ENCODE measurements around the gene ZNF275.

The ZNF275 gene

DNA sequence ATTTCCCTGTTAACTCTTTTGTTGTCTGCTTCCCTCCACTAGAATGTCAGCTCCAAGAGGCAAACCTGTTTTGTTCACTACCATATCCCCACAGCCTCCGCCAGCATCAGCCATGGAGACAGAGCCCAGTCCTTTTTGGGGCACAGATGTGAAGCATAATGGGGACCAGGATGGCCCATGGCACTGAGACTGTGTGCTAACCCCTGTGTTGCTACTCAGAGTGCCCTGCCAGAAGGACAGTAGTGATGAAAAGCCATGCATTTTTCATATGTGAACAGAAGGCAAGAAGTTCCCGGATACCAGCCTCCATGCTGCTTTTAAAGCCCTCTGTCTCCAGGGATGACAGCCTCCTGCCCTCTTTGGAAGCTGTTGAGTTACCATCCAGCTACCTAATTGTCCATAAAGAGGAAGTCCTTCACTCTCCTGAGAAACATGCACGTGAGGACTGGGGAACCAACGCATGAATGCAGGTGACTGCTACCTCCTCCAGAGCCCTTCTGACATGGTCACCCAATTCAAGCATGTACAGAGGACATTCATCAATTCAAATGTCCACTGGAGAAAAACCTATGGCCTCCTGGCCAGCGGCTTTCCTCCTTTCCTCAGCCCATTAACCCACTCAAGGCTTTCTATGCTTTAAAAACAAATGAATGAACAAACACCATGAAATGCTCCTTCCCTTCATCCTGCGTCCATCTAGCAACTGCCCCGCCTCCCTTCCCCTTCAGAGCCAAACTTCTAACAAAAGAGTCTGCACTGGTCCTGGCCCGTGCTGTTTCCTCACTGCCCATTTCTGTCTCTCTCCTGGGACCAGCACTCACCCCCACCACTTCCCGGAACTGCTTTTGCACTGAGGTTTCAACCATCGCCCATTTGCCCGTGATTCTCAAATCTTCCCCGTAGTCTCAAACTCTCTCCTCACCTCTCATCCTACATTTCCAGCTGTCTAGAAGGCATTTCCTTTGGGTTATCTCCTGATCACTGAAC is 30.4 kb upstream of the ZNF275 start:
- TF ChIP-seq CTCF (IDR thresholded peaks at IDR 0.05; ENCODE audit: insufficient read depth, missing control alignments) = no peak
- no peak for DNase-seq (ENCODE audit: insufficient read length, low spot score)
- FAIRE-seq = no peak

DNA sequence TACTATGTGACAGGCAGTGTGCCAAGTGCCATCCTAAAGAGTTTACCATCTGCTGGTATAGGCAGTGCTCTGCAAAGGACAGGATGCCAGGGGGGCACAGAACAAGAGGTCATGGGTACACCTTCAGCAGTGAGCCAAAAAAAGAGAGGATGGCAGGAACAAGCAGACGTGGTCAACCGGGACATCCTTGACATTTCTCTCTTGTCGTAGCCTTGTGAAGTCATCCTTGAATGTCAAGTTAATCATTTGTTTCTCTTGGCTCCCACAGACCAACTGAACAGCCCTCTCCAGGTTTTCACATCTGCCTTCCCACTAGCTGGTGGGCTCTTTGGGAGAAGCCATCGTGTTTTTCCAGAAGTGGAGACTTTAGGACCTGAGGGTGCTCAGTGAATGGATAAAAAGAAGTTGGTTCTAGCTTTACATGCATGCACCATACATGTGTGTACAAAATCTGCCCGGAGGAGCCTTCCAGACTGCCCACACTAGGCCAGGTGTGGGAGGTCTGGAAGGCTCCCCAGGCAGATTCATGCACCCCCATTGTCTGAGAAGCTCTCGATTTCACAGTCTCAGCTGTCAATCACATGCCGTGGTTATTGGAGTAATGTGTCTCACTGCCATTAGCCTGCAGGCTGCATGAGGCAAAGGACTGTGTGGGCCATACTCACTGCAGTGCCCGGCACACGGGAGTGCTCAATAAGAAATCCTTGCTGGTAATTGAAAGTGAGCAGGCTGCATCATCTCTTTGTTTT is 28.8 kb upstream of the ZNF275 start:
- no peak for TF ChIP-seq CTCF (IDR thresholded peaks at IDR 0.05; ENCODE audit: insufficient read depth, missing control alignments)
- DNase-seq (ENCODE audit: insufficient read length, low spot score) (no peak), FAIRE-seq (no peak)

DNA sequence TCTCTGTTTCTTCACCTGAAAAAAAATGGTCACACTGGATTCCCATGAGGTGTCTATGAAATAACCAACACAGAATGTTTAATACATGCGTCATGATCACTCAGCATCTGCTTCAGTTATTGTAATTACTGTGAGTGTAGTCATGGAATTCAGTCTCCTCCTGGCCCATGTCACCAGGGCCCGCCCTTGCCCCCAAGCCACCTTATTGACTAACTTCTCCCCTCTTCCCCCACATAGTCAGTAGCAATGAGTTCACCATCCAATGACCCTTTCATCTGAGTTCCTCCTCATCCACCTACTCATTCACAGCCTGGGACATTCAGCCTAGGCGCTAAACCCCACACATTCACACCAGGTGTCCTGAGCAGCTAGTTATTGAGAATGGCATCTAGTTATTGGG is 28.0 kb upstream of the ZNF275 start:
- no peak for TF ChIP-seq CTCF (IDR thresholded peaks at IDR 0.05; ENCODE audit: insufficient read depth, missing control alignments)

GRCh38 chrX:153306527-153307115 is 27.3 kb upstream of the ZNF275 start:
- no peak for DNase-seq (ENCODE audit: insufficient read length, low spot score)
- FAIRE-seq = no peak
- no peak for TF ChIP-seq CTCF (IDR thresholded peaks at IDR 0.05; ENCODE audit: insufficient read depth, missing control alignments)

More for the DNA sequence above, 28.0 kb upstream of the ZNF275 start:
- no peak for FAIRE-seq
- DNase-seq (ENCODE audit: insufficient read length, low spot score) = no peak

GRCh38 chrX:153307276-153308178 is 26.4 kb upstream of the ZNF275 start:
- FAIRE-seq (no peak), DNase-seq (ENCODE audit: insufficient read length, low spot score) (no peak)
- no peak for TF ChIP-seq CTCF (IDR thresholded peaks at IDR 0.05; ENCODE audit: insufficient read depth, missing control alignments)

- no peak for FAIRE-seq
- TF ChIP-seq CTCF (IDR thresholded peaks at IDR 0.05; ENCODE audit: insufficient read depth, missing control alignments) = no peak
Measured at GRCh38 chrX:153310901-153311300, 23.1 kb upstream of the ZNF275 start.

More at GRCh38 chrX:153310901-153311300, 23.1 kb upstream of the ZNF275 start:
- DNase-seq (ENCODE audit: insufficient read length, low spot score) = no peak
